ENCODE data around the gene RAET1G. TPM values are rescaled to one million over a fixed set of nuclear protein-coding genes. Genes with fewer than 3 reads are reported as not detected.

The RAET1G gene
- total RNA-seq, 1 donor, result 1.8 TPM

DNA sequence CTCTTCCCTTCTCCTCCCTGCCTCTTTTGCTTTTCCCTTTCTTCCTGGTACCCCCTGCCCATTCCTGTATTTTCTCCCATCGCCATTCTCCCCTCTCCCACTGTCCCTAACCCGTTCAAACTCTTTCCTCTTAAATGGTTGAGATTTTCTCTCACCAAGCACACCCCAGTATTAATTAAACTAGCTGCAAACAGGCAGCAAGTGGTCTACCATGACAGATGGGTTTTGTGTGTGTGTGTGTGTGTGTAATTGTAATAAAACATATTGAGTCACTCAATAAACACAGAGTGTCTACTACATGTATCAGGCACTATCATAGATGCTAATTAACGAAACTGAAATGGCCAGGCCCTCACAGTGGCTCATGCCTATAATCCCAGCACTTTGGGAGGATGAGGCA lies 31.7 kb downstream of the RAET1G start:
- Histone ChIP-seq H3K9me3 (ENCODE audit: low read depth, low read length) (no peaks in the 10 kb centered on the region), H3K4me1 (ENCODE audit: insufficient read depth, low read length) (peaks cover 44% of the 10 kb centered on the region), H3K36me3 (ENCODE audit: insufficient read depth, low read length) (no peaks in the 10 kb centered on the region), H3K27ac (ENCODE audit: low read depth, low read length) (no peak overlapping the region), H3K4me2 (ENCODE audit: insufficient read depth, low read length) (peak overlapping the region; percentile 36), H3K4me3 (ENCODE audit: insufficient read depth, low read length) (no peak overlapping the region), H3K79me2 (ENCODE audit: insufficient read depth, low read length) (no peaks in the 10 kb centered on the region), H3K27me3 (ENCODE audit: insufficient read depth, low read length) (no peaks in the 10 kb centered on the region), H2AFZ (ENCODE audit: low read length) (no peak overlapping the region), H4K20me1 (ENCODE audit: insufficient read depth, low read length) (no peaks in the 10 kb centered on the region)
- no peak for DNase-seq (ENCODE audit: insufficient read length, low spot score, missing footprints)
- TF ChIP-seq, protein P1, sequence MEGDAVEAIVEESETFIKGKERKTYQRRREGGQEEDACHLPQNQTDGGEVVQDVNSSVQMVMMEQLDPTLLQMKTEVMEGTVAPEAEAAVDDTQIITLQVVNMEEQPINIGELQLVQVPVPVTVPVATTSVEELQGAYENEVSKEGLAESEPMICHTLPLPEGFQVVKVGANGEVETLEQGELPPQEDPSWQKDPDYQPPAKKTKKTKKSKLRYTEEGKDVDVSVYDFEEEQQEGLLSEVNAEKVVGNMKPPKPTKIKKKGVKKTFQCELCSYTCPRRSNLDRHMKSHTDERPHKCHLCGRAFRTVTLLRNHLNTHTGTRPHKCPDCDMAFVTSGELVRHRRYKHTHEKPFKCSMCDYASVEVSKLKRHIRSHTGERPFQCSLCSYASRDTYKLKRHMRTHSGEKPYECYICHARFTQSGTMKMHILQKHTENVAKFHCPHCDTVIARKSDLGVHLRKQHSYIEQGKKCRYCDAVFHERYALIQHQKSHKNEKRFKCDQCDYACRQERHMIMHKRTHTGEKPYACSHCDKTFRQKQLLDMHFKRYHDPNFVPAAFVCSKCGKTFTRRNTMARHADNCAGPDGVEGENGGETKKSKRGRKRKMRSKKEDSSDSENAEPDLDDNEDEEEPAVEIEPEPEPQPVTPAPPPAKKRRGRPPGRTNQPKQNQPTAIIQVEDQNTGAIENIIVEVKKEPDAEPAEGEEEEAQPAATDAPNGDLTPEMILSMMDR (IDR thresholded peaks at IDR 0.05; ENCODE audit: extremely low read depth, low read depth, low read length), result no peak

- TF ChIP-seq, protein P1 (IDR thresholded peaks at IDR 0.05; ENCODE audit: extremely low read depth, low read depth, low read length), result no peak
- Histone ChIP-seq H3K4me3 (ENCODE audit: insufficient read depth, low read length) (no peak overlapping the region), H3K4me1 (ENCODE audit: insufficient read depth, low read length) (peaks cover 38% of the 10 kb centered on the region), H2AFZ (ENCODE audit: low read length) (peak overlapping the region; percentile 48), H3K36me3 (ENCODE audit: insufficient read depth, low read length) (no peaks in the 10 kb centered on the region), H3K4me2 (ENCODE audit: insufficient read depth, low read length) (peak overlapping the region; percentile 36), H3K9me3 (ENCODE audit: low read depth, low read length) (no peaks in the 10 kb centered on the region), H4K20me1 (ENCODE audit: insufficient read depth, low read length) (no peaks in the 10 kb centered on the region), H3K27me3 (ENCODE audit: insufficient read depth, low read length) (no peaks in the 10 kb centered on the region), H3K79me2 (ENCODE audit: insufficient read depth, low read length) (no peaks in the 10 kb centered on the region), H3K27ac (ENCODE audit: low read depth, low read length) (no peak overlapping the region)
- no peak for DNase-seq (ENCODE audit: insufficient read length, low spot score, missing footprints)
Observed at GRCh38 chr6:149890629-149891045, 32.3 kb downstream of the RAET1G start.

DNA sequence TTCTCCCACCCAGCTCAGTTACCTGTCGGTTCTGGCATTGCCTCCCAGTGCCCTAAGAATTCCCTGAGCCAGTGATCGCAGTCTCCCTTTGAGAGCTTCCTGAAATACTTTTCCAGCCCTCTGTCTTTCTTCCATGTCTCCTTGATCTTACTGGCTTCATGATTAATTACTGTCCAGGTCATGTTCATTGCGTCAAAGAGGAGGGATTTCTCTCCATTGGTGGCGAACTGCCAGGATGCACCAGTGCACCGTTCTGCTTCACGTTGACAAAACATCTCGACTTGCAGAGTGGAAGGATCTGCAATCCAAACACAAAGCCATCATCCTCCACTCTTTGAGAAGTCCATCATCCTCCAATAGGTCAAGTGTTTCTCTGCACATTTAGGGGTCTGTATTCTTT lies 33.6 kb downstream of the RAET1G start:
- no peaks in the 10 kb centered on the region for H3K79me2 ChIP-seq (ENCODE audit: insufficient read depth, low read length)
- H3K4me2 ChIP-seq (ENCODE audit: insufficient read depth, low read length), result no peak overlapping the region
- TF ChIP-seq, protein P1 (IDR thresholded peaks at IDR 0.05; ENCODE audit: extremely low read depth, low read depth, low read length), result no peak
- no peak overlapping the region for H2AFZ ChIP-seq (ENCODE audit: low read length)
- no peak overlapping the region for H3K27ac ChIP-seq (ENCODE audit: low read depth, low read length)
- no peaks in the 10 kb centered on the region for H3K9me3 ChIP-seq (ENCODE audit: low read depth, low read length)
- peaks cover 30% of the 10 kb centered on the region for H3K4me1 ChIP-seq (ENCODE audit: insufficient read depth, low read length)
- no peak overlapping the region for H3K4me3 ChIP-seq (ENCODE audit: insufficient read depth, low read length)
- H3K36me3 ChIP-seq (ENCODE audit: insufficient read depth, low read length), result no peaks in the 10 kb centered on the region
- no peaks in the 10 kb centered on the region for H4K20me1 ChIP-seq (ENCODE audit: insufficient read depth, low read length)
- DNase-seq (ENCODE audit: insufficient read length, low spot score, missing footprints), result no peak
- no peaks in the 10 kb centered on the region for H3K27me3 ChIP-seq (ENCODE audit: insufficient read depth, low read length)

- no peak for DNase-seq (ENCODE audit: insufficient read length, low spot score, missing footprints)
- Histone ChIP-seq H4K20me1 (ENCODE audit: insufficient read depth, low read length) (no peaks in the 10 kb centered on the region), H3K27me3 (ENCODE audit: insufficient read depth, low read length) (no peaks in the 10 kb centered on the region), H2AFZ (ENCODE audit: low read length) (no peak overlapping the region), H3K4me2 (ENCODE audit: insufficient read depth, low read length) (no peak overlapping the region), H3K4me1 (ENCODE audit: insufficient read depth, low read length) (peaks cover 30% of the 10 kb centered on the region), H3K79me2 (ENCODE audit: insufficient read depth, low read length) (no peaks in the 10 kb centered on the region), H3K4me3 (ENCODE audit: insufficient read depth, low read length) (no peak overlapping the region), H3K9me3 (ENCODE audit: low read depth, low read length) (no peaks in the 10 kb centered on the region), H3K36me3 (ENCODE audit: insufficient read depth, low read length) (no peaks in the 10 kb centered on the region), H3K27ac (ENCODE audit: low read depth, low read length) (peak overlapping the region; percentile 34)
- TF ChIP-seq, protein P1 (IDR thresholded peaks at IDR 0.05; ENCODE audit: extremely low read depth, low read depth, low read length), result no peak
Observed at GRCh38 chr6:149888659-149889058, 34.3 kb downstream of the RAET1G start.

Data from osteoblast (primary cell).